Measurements from ENCODE around the gene PTPN2.
"Not testable (repeated sequence)": the region's sequence is repeated elsewhere in the genome, so short reads cannot be mapped to it uniquely, and the experiment has no call there.

Gene PTPN2

GRCh38 chr18:12890964-12891363 lies 6.9 kb upstream of the PTPN2 start:
- no peak for DNase-seq

GRCh38 chr18:12886498-12887126 lies 2.6 kb upstream of the PTPN2 start:
- no peak for DNase-seq

- DNase-seq: no peak
These were observed 1.5 kb upstream of the PTPN2 start for GRCh38 chr18:12885500-12885899.

GRCh38 chr18:12884406-12885323 lies 628 bp upstream of the PTPN2 start:
- DNase-seq: no peak

GRCh38 chr18:12883372-12883683 lies 709 bp downstream of the PTPN2 start:
- DNase-seq: no peak

- DNase-seq: peak; percentile 53
These were observed 1.3 kb downstream of the PTPN2 start for GRCh38 chr18:12882453-12883371.

GRCh38 chr18:12880541-12880910 lies 3.5 kb downstream of the PTPN2 start:
- DNase-seq: no peak

GRCh38 chr18:12879840-12880540 lies 4.0 kb downstream of the PTPN2 start:
- no peak for DNase-seq

- DNase-seq: not testable (repeated sequence)
These were observed 9.0 kb downstream of the PTPN2 start for GRCh38 chr18:12874992-12875391.

- not testable (repeated sequence) for DNase-seq
These were observed 10.0 kb downstream of the PTPN2 start for GRCh38 chr18:12873961-12874567.

- no peak for DNase-seq
These were observed 11.6 kb downstream of the PTPN2 start for GRCh38 chr18:12872408-12872807.

- no peak for DNase-seq
These were observed 15.5 kb downstream of the PTPN2 start for GRCh38 chr18:12868576-12868975.

GRCh38 chr18:12867441-12868123 lies 16.5 kb downstream of the PTPN2 start:
- DNase-seq: no peak

- DNase-seq: no peak
These were observed 20.3 kb downstream of the PTPN2 start for GRCh38 chr18:12863687-12864216.

- DNase-seq: no peak
These were observed 21.1 kb downstream of the PTPN2 start for GRCh38 chr18:12862874-12863482.

GRCh38 chr18:12862467-12862866 lies 21.6 kb downstream of the PTPN2 start:
- DNase-seq: no peak

GRCh38 chr18:12861637-12862036 lies 22.4 kb downstream of the PTPN2 start:
- DNase-seq: no peak

- DNase-seq: no peak
These were observed 23.5 kb downstream of the PTPN2 start for GRCh38 chr18:12860530-12860929.

GRCh38 chr18:12858991-12859390 lies 25.0 kb downstream of the PTPN2 start:
- DNase-seq: no peak

GRCh38 chr18:12857991-12858544 lies 26.0 kb downstream of the PTPN2 start:
- DNase-seq: no peak
